Neural progenitor cell (in vitro differentiated cells): ENCODE results near the gene TM9SF4.

ENCODE experiments used
- CTCF ChIP-seq: fragments of 200-600 bp; sonication (generic); IDR thresholded peaks from 2 replicates; pipeline ENCODE4 v1.5.1; 2017; ENCODE audit warnings: antibody characterized with exemption, mild to moderate bottlenecking
- EZH2 ChIP-seq: fragments of 200-600 bp; sonication (generic); IDR thresholded peaks from 2 replicates; pipeline ENCODE4 v1.6.1; 2017; ENCODE audit warnings: antibody characterized with exemption, mild to moderate bottlenecking, moderate library complexity
- EZH2phosphoT487 ChIP-seq: fragments of 200-600 bp; sonication (generic); IDR thresholded peaks from 2 replicates; pipeline ENCODE4 v1.6.1; 2017; ENCODE audit warnings: antibody characterized with exemption

DNA sequence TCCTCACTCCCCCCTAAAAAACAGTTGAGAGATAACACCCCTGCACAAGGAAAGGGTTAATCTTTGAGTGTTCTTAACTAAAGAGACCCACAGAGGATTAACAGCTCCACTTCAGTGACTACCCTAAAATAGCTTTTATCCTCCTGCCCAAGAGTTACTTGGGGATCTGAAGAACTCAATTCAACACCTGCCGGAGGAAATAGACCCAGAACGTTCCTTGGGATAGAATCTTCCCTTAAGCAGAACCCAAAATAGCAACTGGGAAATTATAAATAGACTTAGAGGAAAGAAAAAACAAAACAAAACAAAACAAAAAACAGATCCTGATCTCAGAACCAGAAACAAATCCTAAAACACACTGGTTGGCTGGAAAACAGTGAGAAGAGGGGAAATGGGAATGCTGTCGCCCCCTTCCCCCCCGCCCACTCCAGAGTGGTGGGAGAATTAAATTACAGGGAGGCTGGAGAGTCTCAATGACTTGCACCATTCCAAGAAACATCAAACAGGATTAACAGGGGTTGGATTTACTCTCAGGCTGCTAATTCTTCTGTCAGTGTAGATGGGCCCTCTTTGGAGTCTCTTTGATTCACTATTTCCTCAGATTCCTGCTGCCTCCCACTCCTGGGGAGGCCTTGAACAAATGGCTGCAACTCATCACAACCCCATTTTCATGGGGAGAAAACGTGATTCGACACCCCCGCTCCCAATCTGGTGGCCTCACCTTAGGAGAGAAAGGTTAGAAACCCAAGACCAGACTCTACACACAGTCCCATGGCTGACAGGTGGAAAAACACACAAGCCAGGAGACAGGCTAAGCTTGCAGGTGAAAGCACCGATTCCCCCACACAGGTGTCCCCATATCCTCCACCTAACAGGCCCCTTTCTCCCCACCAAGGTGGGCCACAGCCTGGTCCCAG, 96.6 kb downstream of the TM9SF4 start:
- no peak for TF ChIP-seq CTCF
- no peak for TF ChIP-seq EZH2
- TF ChIP-seq EZH2phosphoT487, result no peak
